ENCODE measurements around the gene TSPAN14. TPM values are rescaled to one million over a fixed set of nuclear protein-coding genes. Genes with fewer than 3 reads are reported as not detected.
A peak's percentile ranks its signal among the peaks of the same experiment; 100 is the strongest.

The TSPAN14 gene
- polyA plus RNA-seq, 1 donor (not counting 4 experiments of a cell fraction or from before 2014, with no cell fraction given), result 71.1 TPM

DNA sequence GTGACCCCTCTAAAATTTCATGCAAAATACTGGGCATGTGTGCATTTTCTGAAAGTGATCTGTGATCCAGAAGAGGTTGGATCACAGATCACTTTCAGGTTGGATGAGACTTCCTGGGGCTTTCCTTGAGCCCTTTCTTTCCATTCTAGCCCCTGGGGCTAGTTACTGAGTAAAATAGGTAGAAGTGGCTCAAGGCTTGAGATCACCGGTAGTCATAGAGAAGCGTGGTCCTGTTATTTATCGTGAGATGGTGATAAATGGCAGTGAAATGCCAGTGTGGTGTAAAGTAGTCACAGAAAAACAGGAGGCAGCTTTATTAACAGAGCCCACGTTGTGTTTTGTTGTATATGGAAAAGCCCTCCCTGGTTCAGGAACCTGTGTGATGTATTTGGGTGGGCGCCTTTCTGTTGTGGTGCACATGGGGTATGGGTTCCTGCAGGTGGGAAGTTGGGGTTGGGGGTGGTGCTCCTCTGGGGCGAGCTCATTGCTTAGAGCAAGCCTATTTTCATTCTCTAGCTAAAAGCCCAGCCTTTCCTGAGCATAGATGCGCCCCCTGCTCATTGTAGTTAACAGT is 49.6 kb downstream of the TSPAN14 start:
- H3K9ac ChIP-seq (ENCODE audit: control insufficient read depth, extremely low read depth, insufficient read depth, low read length), result peak overlapping the region; percentile 72
- H3K9me1 ChIP-seq (ENCODE audit: control insufficient read depth, extremely low read depth, insufficient read depth, low read length), result no peaks in the 10 kb centered on the region
- H3K79me2 ChIP-seq (ENCODE audit: control insufficient read depth, insufficient read depth, low read length), result peaks cover 63% of the 10 kb centered on the region
- peaks cover 97% of the 10 kb centered on the region for H3K4me1 ChIP-seq (ENCODE audit: control insufficient read depth, extremely low read depth, insufficient read depth, low read length)
- no peaks in the 10 kb centered on the region for H3K27me3 ChIP-seq (ENCODE audit: control insufficient read depth, extremely low read depth, insufficient read depth, low read length)
- dilution Hi-C loops (cut with MboI; ENCODE audit: extremely low pct_ligation_motif_present, low sequenced_read_pairs), result no loop called here
- peak overlapping the region; percentile 89 for H3K27ac ChIP-seq (ENCODE audit: control insufficient read depth, insufficient read depth, low read length)
- peaks cover 7 to 28% of the 10 kb centered on the region in 2 experiments for H3K36me3 ChIP-seq (ENCODE audit: control insufficient read depth in 2 of 2, extremely low read depth in 1 of 2, insufficient read depth in 2 of 2, low read length in 2 of 2)
- TF ChIP-seq, protein P1, sequence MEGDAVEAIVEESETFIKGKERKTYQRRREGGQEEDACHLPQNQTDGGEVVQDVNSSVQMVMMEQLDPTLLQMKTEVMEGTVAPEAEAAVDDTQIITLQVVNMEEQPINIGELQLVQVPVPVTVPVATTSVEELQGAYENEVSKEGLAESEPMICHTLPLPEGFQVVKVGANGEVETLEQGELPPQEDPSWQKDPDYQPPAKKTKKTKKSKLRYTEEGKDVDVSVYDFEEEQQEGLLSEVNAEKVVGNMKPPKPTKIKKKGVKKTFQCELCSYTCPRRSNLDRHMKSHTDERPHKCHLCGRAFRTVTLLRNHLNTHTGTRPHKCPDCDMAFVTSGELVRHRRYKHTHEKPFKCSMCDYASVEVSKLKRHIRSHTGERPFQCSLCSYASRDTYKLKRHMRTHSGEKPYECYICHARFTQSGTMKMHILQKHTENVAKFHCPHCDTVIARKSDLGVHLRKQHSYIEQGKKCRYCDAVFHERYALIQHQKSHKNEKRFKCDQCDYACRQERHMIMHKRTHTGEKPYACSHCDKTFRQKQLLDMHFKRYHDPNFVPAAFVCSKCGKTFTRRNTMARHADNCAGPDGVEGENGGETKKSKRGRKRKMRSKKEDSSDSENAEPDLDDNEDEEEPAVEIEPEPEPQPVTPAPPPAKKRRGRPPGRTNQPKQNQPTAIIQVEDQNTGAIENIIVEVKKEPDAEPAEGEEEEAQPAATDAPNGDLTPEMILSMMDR (optimal IDR thresholded peaks at IDR 0.05 in 1 of 3, IDR thresholded peaks at IDR 0.05 in 1 of 3, conservative IDR thresholded peaks at IDR 0.05 in 1 of 3; ENCODE audit: extremely low read depth in 1 of 3, insufficient read depth in 2 of 3, low read length in 3 of 3), result no peak
- FAIRE-seq (no peak), DNase-seq (ENCODE audit: low read depth, low spot score) (no peak)
- H3K4me3 ChIP-seq (ENCODE audit: control insufficient read depth in 2 of 3, extremely low read depth in 1 of 3, insufficient read depth in 2 of 3, low read depth in 1 of 3, low read length in 3 of 3), result no peak overlapping the region
- H3K9me3 ChIP-seq (ENCODE audit: control insufficient read depth, low read depth, low read length), result no peaks in the 10 kb centered on the region
- H2AFZ ChIP-seq (ENCODE audit: control insufficient read depth, low read length), result no peak overlapping the region
- peak overlapping the region; percentile 48 for H3K4me2 ChIP-seq (ENCODE audit: control insufficient read depth, extremely low read depth, insufficient read depth, low read depth, low read length)
- no peaks in the 10 kb centered on the region for H4K20me1 ChIP-seq (ENCODE audit: control insufficient read depth, extremely low read depth, insufficient read depth, low read length)

DNA sequence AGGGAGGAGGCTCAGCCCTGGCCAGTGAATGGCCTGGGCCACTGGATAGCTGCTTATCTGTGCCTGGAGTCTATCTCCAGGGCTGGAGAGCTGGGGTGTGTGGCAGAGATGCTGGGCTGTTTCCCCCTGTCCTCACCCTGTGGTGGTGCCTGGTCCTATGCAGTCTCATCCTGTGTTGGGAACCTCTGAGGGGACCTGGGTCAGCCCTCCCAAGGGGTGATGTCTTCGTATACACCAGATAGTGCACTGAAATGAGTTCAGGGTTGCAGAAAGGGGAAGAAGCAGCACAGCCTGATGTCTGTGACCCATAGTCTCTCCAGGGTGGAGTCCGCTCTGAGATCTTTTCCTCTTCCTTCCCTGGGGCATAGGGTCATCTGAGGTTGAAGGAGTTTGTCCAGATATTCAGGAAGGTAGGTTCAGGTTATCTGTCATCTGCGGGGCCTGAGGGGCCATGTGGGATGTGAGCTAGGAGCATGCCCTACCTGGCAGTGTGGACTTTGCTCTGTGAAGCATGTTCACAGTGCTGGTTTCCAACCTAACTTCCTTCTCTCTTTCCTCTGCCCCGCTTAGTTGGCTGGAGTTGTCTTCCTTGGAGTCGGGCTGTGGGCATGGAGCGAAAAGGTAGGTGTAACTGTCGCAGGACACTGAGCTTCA is 50.2 kb downstream of the TSPAN14 start:
- peaks cover 8 to 29% of the 10 kb centered on the region in 2 experiments for H3K36me3 ChIP-seq (ENCODE audit: control insufficient read depth in 2 of 2, extremely low read depth in 1 of 2, insufficient read depth in 2 of 2, low read length in 2 of 2)
- FAIRE-seq (peak; percentile 23), DNase-seq (ENCODE audit: low read depth, low spot score) (no peak)
- no peaks in the 10 kb centered on the region for H3K9me1 ChIP-seq (ENCODE audit: control insufficient read depth, extremely low read depth, insufficient read depth, low read length)
- H4K20me1 ChIP-seq (ENCODE audit: control insufficient read depth, extremely low read depth, insufficient read depth, low read length), result no peaks in the 10 kb centered on the region
- no peaks in the 10 kb centered on the region for H3K9me3 ChIP-seq (ENCODE audit: control insufficient read depth, low read depth, low read length)
- peak overlapping the region; percentile 27 for H3K4me2 ChIP-seq (ENCODE audit: control insufficient read depth, extremely low read depth, insufficient read depth, low read depth, low read length)
- H2AFZ ChIP-seq (ENCODE audit: control insufficient read depth, low read length), result no peak overlapping the region
- H3K79me2 ChIP-seq (ENCODE audit: control insufficient read depth, insufficient read depth, low read length), result peaks cover 64% of the 10 kb centered on the region
- dilution Hi-C loops (cut with MboI; ENCODE audit: extremely low pct_ligation_motif_present, low sequenced_read_pairs), result no loop called here
- H3K4me1 ChIP-seq (ENCODE audit: control insufficient read depth, extremely low read depth, insufficient read depth, low read length), result peaks cover 97% of the 10 kb centered on the region
- no peak overlapping the region for H3K4me3 ChIP-seq (ENCODE audit: control insufficient read depth in 2 of 3, extremely low read depth in 1 of 3, insufficient read depth in 2 of 3, low read depth in 1 of 3, low read length in 3 of 3)
- no peaks in the 10 kb centered on the region for H3K27me3 ChIP-seq (ENCODE audit: control insufficient read depth, extremely low read depth, insufficient read depth, low read length)
- H3K9ac ChIP-seq (ENCODE audit: control insufficient read depth, extremely low read depth, insufficient read depth, low read length), result peak overlapping the region; percentile 72
- peak overlapping the region; percentile 89 for H3K27ac ChIP-seq (ENCODE audit: control insufficient read depth, insufficient read depth, low read length)
- no peak for TF ChIP-seq EZH2 (IDR thresholded peaks at IDR 0.05; ENCODE audit: low read length)
- TF ChIP-seq, protein P1 (optimal IDR thresholded peaks at IDR 0.05 in 1 of 3, IDR thresholded peaks at IDR 0.05 in 1 of 3, conservative IDR thresholded peaks at IDR 0.05 in 1 of 3; ENCODE audit: extremely low read depth in 1 of 3, insufficient read depth in 2 of 3, low read length in 3 of 3), result no peak
